HG02571 (cell line): ENCODE measurements around the gene SCARF2.
"Not testable (repeated sequence)": the region's sequence is repeated elsewhere in the genome, so short reads cannot be mapped to it uniquely, and the experiment has no call there.

Experiments
- ATAC-seq: cut with Tn5 transposase; IDR thresholded peaks from one replicate; pipeline ENCODE4 v1.9.1; 2021; ENCODE audit warnings: mild to moderate bottlenecking, moderate library complexity; ENCODE audit not compliant: unreplicated experiment

SCARF2 gene

GRCh38 chr22:20396639-20397038, 41.0 kb downstream of the SCARF2 start:
- ATAC-seq, result no peak

- no peak for ATAC-seq
Measured at GRCh38 chr22:20395907-20396287, 41.7 kb downstream of the SCARF2 start.

GRCh38 chr22:20395181-20395906, 42.3 kb downstream of the SCARF2 start:
- ATAC-seq, result no peak

- no peak for ATAC-seq
Measured at GRCh38 chr22:20393705-20394476, 43.7 kb downstream of the SCARF2 start, which contains the start of gene ZNF74. Gene ZNF74, plus strand, starts transcription at chr22:20394151. Its CDS starts 478 bp downstream, at chr22:20394629.

- no peak for ATAC-seq
Measured at GRCh38 chr22:20392983-20393704, 44.5 kb downstream of the SCARF2 start.

GRCh38 chr22:20392365-20392881, 45.2 kb downstream of the SCARF2 start:
- not testable (repeated sequence) for ATAC-seq

- no peak for ATAC-seq
Measured at GRCh38 chr22:20391222-20391621, 46.4 kb downstream of the SCARF2 start.

GRCh38 chr22:20390394-20390907, 47.2 kb downstream of the SCARF2 start:
- ATAC-seq, result no peak

- ATAC-seq, result no peak
Measured at GRCh38 chr22:20389288-20389687, 48.3 kb downstream of the SCARF2 start.

- ATAC-seq, result no peak
Measured at GRCh38 chr22:20388200-20388599, 49.4 kb downstream of the SCARF2 start.

- ATAC-seq, result no peak
Measured at GRCh38 chr22:20386972-20387371, 50.7 kb downstream of the SCARF2 start.

GRCh38 chr22:20386336-20386735, 51.3 kb downstream of the SCARF2 start:
- ATAC-seq, result no peak

GRCh38 chr22:20384865-20385264, 52.8 kb downstream of the SCARF2 start:
- ATAC-seq, result no peak

- ATAC-seq, result no peak
Measured at GRCh38 chr22:20384171-20384570, 53.5 kb downstream of the SCARF2 start.

- no peak for ATAC-seq
Measured at GRCh38 chr22:20383538-20383937, 54.1 kb downstream of the SCARF2 start.

- ATAC-seq, result no peak
Measured at GRCh38 chr22:20380486-20380885, 57.1 kb downstream of the SCARF2 start.

- not testable (repeated sequence) for ATAC-seq
Measured at GRCh38 chr22:20378684-20379083, 58.9 kb downstream of the SCARF2 start.

- ATAC-seq, result no peak
Measured at GRCh38 chr22:20378110-20378509, 59.5 kb downstream of the SCARF2 start.

GRCh38 chr22:20376983-20377382, 60.6 kb downstream of the SCARF2 start:
- not testable (repeated sequence) for ATAC-seq

- ATAC-seq, result not testable (repeated sequence)
Measured at GRCh38 chr22:20376281-20376680, 61.3 kb downstream of the SCARF2 start.
